ENCODE data around the gene TCTN3. TPM values are rescaled to one million over a fixed set of nuclear protein-coding genes. Genes with fewer than 3 reads are reported as not detected.

The TCTN3 gene
- total and polyA plus RNA-seq, 2 of the 4 experiments (the other 2 are of a cell fraction): 26.9 to 35.1 TPM

- no peak overlapping the region for H2AFZ ChIP-seq (replicated peaks; ENCODE audit: low read length, poor library complexity)
- H3K27ac ChIP-seq (ENCODE audit: insufficient read depth, low read length): no peak overlapping the region
- in situ Hi-C loops (cut with MboI; ENCODE audit: low sequenced_read_pairs): no loop called here
- no peak overlapping the region for H3K23ac ChIP-seq (ENCODE audit: low read depth, low read length)
- H2AK5ac ChIP-seq (ENCODE audit: low read depth, low read length): no peak overlapping the region
- H4K20me1 ChIP-seq (ENCODE audit: insufficient read depth, low read length): no peaks in the 10 kb centered on the region
- no peak for DNase-seq
- no CpG with 5 or more reads among the region's 1 CpG for WGBS, 2 experiments (ENCODE audit: extremely low coverage in 2 of 2, insufficient read length in 1 of 2)
- no peak overlapping the region for H4K5ac ChIP-seq (ENCODE audit: low read depth, low read length)
- H3K9me1 ChIP-seq (ENCODE audit: insufficient read depth, low read length): no peaks in the 10 kb centered on the region
- H3K4me3 ChIP-seq (ENCODE audit: insufficient read depth, low read depth, low read length): no peak overlapping the region
- POLR2A ChIA-PET (ENCODE audit: unreplicated experiment): no interaction called here
- no peak overlapping the region for H2BK15ac ChIP-seq (ENCODE audit: low read depth, low read length)
- TF ChIP-seq ELK1 (IDR thresholded peaks at IDR 0.05; ENCODE audit: borderline replicate concordance, low read depth, low read length) (no peak), CEBPB (IDR thresholded peaks at IDR 0.05; ENCODE audit: low read depth, low read length) (no peak), CTCF (conservative IDR thresholded peaks at IDR 0.05; ENCODE audit: low read depth, low read length) (no peak), RCOR1 (IDR thresholded peaks at IDR 0.05; ENCODE audit: insufficient replicate concordance, low read length) (no peak), POLR2A (IDR thresholded peaks at IDR 0.05; ENCODE audit: low read depth, low read length) (no peak), BHLHE40 (IDR thresholded peaks at IDR 0.05; ENCODE audit: low read depth, low read length) (no peak), RFX5 (IDR thresholded peaks at IDR 0.05; ENCODE audit: low read depth, low read length) (no peak), NFE2L2 (IDR thresholded peaks at IDR 0.05; ENCODE audit: low read depth, low read length) (no peak)
- H3K18ac ChIP-seq (ENCODE audit: low read depth, low read length): no peak overlapping the region
- no peak for ATAC-seq (ENCODE audit: low read depth)
- H3K9ac ChIP-seq (ENCODE audit: low read depth, low read length): no peak overlapping the region
- H2BK20ac ChIP-seq (ENCODE audit: low read depth, low read length): no peak overlapping the region
- no TSS peak for BruUV-seq (replicated peaks)
- no peak overlapping the region for H3K4me2 ChIP-seq (ENCODE audit: low read depth, low read length)
- H3K36me3 ChIP-seq (ENCODE audit: control insufficient read depth, insufficient read depth, low read length): peaks cover 46% of the 10 kb centered on the region
- CTCF ChIA-PET: no interaction called here
- no peak overlapping the region for H4K91ac ChIP-seq (ENCODE audit: insufficient read depth, low read depth, low read length)
- no peaks in the 10 kb centered on the region for H3K4me1 ChIP-seq (ENCODE audit: control insufficient read depth, insufficient read depth, low read length)
- H4K8ac ChIP-seq (ENCODE audit: low read depth in 2 of 2, low read length in 2 of 2): no peak overlapping the region
- H2BK5ac ChIP-seq (ENCODE audit: low read depth, low read length, poor library complexity, severe bottlenecking): no peak overlapping the region
- no peaks in the 10 kb centered on the region for H3K9me3 ChIP-seq (ENCODE audit: control insufficient read depth, insufficient read depth, low read length)
- no peak overlapping the region for H2AK9ac ChIP-seq (replicated peaks; ENCODE audit: low read depth, low read length, poor library complexity)
- H2BK120ac ChIP-seq (ENCODE audit: low read depth, low read length): no peak overlapping the region
- peaks cover 0 to 8% of the 10 kb centered on the region in 2 experiments; a peak in 1 of 4 replicates for H3K79me1 ChIP-seq (ENCODE audit: low read depth in 1 of 2, low read length in 2 of 2)
- intact Hi-C loops (cut with micrococcal nuclease): loop anchor here (10.0 kb wide), 1 partner anchor 46 kb away; no protein-coding TSS in a partner anchor
- H3K27me3 ChIP-seq (ENCODE audit: control insufficient read depth, insufficient read depth, low read length): no peaks in the 10 kb centered on the region
- dilution Hi-C loops (cut with HindIII; ENCODE audit: low sequenced_read_pairs, unreplicated experiment): no loop called here
- no peak overlapping the region for H3K56ac ChIP-seq (ENCODE audit: extremely low read depth, insufficient read depth, low read length)
- H3K14ac ChIP-seq (replicated peaks; ENCODE audit: low read depth, low read length): no peak overlapping the region
- H3K4ac ChIP-seq (ENCODE audit: low read depth, low read length): no peak overlapping the region
Measured at GRCh38 chr10:95628786-95629185, 64.9 kb downstream of the TCTN3 start.
